ENCODE data around the gene ITIH2. TPM values are rescaled to one million over a fixed set of nuclear protein-coding genes. Genes with fewer than 3 reads are reported as not detected.

The ITIH2 gene
- total and polyA plus RNA-seq, 2 of the 8 experiments (the other 6 are each of a cell fraction or from before 2014, with no cell fraction given) = not detected

DNA sequence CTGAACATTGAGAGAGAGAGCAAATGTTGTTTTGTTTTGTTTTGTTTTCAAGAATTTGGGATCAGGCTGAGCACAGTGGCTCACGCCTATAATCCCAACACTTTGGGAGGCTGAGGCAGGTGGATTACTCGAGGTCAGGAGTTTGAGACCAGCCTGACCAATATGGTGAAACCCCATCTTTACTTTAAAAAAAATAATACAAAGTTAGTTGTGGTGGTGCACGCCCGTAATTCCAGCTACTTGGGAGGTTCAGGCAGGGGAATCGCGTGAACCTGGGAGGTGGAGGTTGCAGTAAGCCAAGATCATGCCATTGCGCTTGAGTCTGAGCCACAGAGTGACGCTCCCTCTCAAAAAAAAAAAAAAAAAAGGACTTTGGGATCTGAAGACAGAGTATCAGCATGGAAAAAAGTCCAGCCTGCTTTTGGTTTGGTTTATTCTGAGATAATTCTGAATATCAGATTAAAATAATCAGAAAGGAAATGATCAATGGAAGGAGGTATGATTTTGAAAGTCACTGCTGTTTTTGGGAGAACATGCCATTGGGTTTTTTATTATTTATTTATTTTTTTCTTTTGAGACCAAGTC is 1.9 kb upstream of the ITIH2 start (continued):
- TF ChIP-seq, protein P1, sequence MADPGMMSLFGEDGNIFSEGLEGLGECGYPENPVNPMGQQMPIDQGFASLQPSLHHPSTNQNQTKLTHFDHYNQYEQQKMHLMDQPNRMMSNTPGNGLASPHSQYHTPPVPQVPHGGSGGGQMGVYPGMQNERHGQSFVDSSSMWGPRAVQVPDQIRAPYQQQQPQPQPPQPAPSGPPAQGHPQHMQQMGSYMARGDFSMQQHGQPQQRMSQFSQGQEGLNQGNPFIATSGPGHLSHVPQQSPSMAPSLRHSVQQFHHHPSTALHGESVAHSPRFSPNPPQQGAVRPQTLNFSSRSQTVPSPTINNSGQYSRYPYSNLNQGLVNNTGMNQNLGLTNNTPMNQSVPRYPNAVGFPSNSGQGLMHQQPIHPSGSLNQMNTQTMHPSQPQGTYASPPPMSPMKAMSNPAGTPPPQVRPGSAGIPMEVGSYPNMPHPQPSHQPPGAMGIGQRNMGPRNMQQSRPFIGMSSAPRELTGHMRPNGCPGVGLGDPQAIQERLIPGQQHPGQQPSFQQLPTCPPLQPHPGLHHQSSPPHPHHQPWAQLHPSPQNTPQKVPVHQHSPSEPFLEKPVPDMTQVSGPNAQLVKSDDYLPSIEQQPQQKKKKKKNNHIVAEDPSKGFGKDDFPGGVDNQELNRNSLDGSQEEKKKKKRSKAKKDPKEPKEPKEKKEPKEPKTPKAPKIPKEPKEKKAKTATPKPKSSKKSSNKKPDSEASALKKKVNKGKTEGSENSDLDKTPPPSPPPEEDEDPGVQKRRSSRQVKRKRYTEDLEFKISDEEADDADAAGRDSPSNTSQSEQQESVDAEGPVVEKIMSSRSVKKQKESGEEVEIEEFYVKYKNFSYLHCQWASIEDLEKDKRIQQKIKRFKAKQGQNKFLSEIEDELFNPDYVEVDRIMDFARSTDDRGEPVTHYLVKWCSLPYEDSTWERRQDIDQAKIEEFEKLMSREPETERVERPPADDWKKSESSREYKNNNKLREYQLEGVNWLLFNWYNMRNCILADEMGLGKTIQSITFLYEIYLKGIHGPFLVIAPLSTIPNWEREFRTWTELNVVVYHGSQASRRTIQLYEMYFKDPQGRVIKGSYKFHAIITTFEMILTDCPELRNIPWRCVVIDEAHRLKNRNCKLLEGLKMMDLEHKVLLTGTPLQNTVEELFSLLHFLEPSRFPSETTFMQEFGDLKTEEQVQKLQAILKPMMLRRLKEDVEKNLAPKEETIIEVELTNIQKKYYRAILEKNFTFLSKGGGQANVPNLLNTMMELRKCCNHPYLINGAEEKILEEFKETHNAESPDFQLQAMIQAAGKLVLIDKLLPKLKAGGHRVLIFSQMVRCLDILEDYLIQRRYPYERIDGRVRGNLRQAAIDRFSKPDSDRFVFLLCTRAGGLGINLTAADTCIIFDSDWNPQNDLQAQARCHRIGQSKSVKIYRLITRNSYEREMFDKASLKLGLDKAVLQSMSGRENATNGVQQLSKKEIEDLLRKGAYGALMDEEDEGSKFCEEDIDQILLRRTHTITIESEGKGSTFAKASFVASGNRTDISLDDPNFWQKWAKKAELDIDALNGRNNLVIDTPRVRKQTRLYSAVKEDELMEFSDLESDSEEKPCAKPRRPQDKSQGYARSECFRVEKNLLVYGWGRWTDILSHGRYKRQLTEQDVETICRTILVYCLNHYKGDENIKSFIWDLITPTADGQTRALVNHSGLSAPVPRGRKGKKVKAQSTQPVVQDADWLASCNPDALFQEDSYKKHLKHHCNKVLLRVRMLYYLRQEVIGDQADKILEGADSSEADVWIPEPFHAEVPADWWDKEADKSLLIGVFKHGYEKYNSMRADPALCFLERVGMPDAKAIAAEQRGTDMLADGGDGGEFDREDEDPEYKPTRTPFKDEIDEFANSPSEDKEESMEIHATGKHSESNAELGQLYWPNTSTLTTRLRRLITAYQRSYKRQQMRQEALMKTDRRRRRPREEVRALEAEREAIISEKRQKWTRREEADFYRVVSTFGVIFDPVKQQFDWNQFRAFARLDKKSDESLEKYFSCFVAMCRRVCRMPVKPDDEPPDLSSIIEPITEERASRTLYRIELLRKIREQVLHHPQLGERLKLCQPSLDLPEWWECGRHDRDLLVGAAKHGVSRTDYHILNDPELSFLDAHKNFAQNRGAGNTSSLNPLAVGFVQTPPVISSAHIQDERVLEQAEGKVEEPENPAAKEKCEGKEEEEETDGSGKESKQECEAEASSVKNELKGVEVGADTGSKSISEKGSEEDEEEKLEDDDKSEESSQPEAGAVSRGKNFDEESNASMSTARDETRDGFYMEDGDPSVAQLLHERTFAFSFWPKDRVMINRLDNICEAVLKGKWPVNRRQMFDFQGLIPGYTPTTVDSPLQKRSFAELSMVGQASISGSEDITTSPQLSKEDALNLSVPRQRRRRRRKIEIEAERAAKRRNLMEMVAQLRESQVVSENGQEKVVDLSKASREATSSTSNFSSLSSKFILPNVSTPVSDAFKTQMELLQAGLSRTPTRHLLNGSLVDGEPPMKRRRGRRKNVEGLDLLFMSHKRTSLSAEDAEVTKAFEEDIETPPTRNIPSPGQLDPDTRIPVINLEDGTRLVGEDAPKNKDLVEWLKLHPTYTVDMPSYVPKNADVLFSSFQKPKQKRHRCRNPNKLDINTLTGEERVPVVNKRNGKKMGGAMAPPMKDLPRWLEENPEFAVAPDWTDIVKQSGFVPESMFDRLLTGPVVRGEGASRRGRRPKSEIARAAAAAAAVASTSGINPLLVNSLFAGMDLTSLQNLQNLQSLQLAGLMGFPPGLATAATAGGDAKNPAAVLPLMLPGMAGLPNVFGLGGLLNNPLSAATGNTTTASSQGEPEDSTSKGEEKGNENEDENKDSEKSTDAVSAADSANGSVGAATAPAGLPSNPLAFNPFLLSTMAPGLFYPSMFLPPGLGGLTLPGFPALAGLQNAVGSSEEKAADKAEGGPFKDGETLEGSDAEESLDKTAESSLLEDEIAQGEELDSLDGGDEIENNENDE (IDR thresholded peaks at IDR 0.05; ENCODE audit: insufficient replicate concordance, low read length) = no peak
- TF ChIP-seq HDAC2 (IDR thresholded peaks at IDR 0.05; ENCODE audit: borderline replicate concordance in 1 of 2, low read depth in 2 of 2, low read length in 2 of 2) = no peak
- no peak for TF ChIP-seq CBX5 (IDR thresholded peaks at IDR 0.05; ENCODE audit: low read depth, low read length)
- no peak for TF ChIP-seq SP1 (IDR thresholded peaks at IDR 0.05; ENCODE audit: low read depth, low read length)
- TF ChIP-seq BACH1 (IDR thresholded peaks at IDR 0.05; ENCODE audit: low read length) = no peak
- TF ChIP-seq SIN3A (conservative IDR thresholded peaks at IDR 0.05 in 1 of 2, IDR thresholded peaks at IDR 0.05 in 1 of 2; ENCODE audit: low read depth in 1 of 2, low read length in 2 of 2) = no peak
- TF ChIP-seq CREB1 (IDR thresholded peaks at IDR 0.05) = no peak
- no peak for TF ChIP-seq NANOG (IDR thresholded peaks at IDR 0.05; ENCODE audit: insufficient read depth, low read depth, low read length, poor library complexity, severe bottlenecking)
- no peak for TF ChIP-seq TCF12 (IDR thresholded peaks at IDR 0.05; ENCODE audit: low read depth, low read length)
- no peak for TF ChIP-seq CEBPB (IDR thresholded peaks at IDR 0.05; ENCODE audit: low read depth, low read length)
- TF ChIP-seq CBX8 (IDR thresholded peaks at IDR 0.05; ENCODE audit: borderline replicate concordance, low read depth, low read length) = no peak

All from H1 (cell line).